H1 (cell line): ENCODE data around the gene MTO1. TPM values are rescaled to one million over a fixed set of nuclear protein-coding genes. Genes with fewer than 3 reads are reported as not detected.

Experiments
- CTCF ChIA-PET: fragments of 300-600 bp; sonication (Branson Sonifier 250); formaldehyde crosslinking; loops from one replicate; lab custom pipeline; 2021; ENCODE audit not compliant: partially characterized antibody; lab: Charles Lee
- POLR2A ChIA-PET: fragments of 300-600 bp; sonication (Branson Sonifier 250); formaldehyde crosslinking; loops from one replicate; lab custom pipeline; 2021; ENCODE audit warnings: inconsistent platforms; ENCODE audit not compliant: partially characterized antibody; lab: Charles Lee
- DNase-seq, 2 experiments: peaks; one replicate each; pipeline versions ENCODE4 v3.0.0 to v3.0.0-alpha.2; 2010 to 2022; ENCODE audit warnings: low spot score in 2 of 2, low read depth in 1 of 2, mixed read lengths in 1 of 2
- FAIRE-seq: peaks from 2 replicates; lab custom pipeline; 2011; peaks lifted over from hg19 to GRCh38; lab: Jason Lieb, UNC
- H2AFZ ChIP-seq: 2 replicates; pipeline ENCODE4 v1.8.1; 2012; ENCODE audit warnings: low read length, inconsistent platforms
- H2AK5ac ChIP-seq: 2 replicates; pipeline ENCODE4 v1.6.1; 2013; ENCODE audit warnings: low read depth, low read length
- H2BK120ac ChIP-seq: replicated peaks from 2 replicates; pipeline ENCODE3; 2013; ENCODE audit warnings: low read depth, low read length, inconsistent platforms
- H2BK12ac ChIP-seq: 2 replicates; pipeline ENCODE4 v1.6.1; 2013; ENCODE audit warnings: low read depth, low read length
- H2BK15ac ChIP-seq: 2 replicates; pipeline ENCODE4 v1.6.1; 2013; ENCODE audit warnings: low read length
- H2BK20ac ChIP-seq: 2 replicates; pipeline ENCODE4 v1.6.1; 2013; ENCODE audit warnings: low read length
- H2BK5ac ChIP-seq: 2 replicates; pipeline ENCODE4 v1.6.1; 2013; ENCODE audit warnings: low read depth, low read length
- H3K14ac ChIP-seq: 2 replicates; pipeline ENCODE4 v1.6.1; 2013; ENCODE audit warnings: inconsistent platforms; ENCODE audit not compliant: insufficient read length
- H3K18ac ChIP-seq: 2 replicates; pipeline ENCODE4 v1.6.1; 2013; ENCODE audit warnings: low read length; ENCODE audit errors: extremely low read depth
- H3K23ac ChIP-seq: 2 replicates; pipeline ENCODE4 v1.6.1; 2013; ENCODE audit warnings: inconsistent platforms; ENCODE audit not compliant: insufficient read length
- H3K23me2 ChIP-seq: 2 replicates; pipeline ENCODE4 v1.6.1; 2013; ENCODE audit warnings: low read depth, low read length
- H3K27ac ChIP-seq: 2 replicates; pipeline ENCODE4 v1.6.1; 2011; ENCODE audit warnings: low read depth, low read length, inconsistent platforms
- H3K27me3 ChIP-seq, 4 experiments: replicated peaks in 1 of 4; 1 replicate in 1 of 4; 2 replicates in 3 of 4; pipeline versions ENCODE4 v1.6.1 to v1.8.1; 2011 to 2013; ENCODE audit warnings: low read length in 3 of 4, mild to moderate bottlenecking in 3 of 4, inconsistent platforms in 2 of 4, mixed read lengths in 2 of 4, moderate library complexity in 1 of 4; ENCODE audit not compliant: control insufficient read depth in 3 of 4, insufficient read depth in 3 of 4; ENCODE audit errors: extremely low read depth in 1 of 4
- H3K36me3 ChIP-seq, 4 experiments: 2 replicates each; pipeline versions ENCODE4 v1.6.1 to v1.8.1; 2011 to 2013; ENCODE audit warnings: mild to moderate bottlenecking in 4 of 4, low read length in 3 of 4, moderate library complexity in 2 of 4, control low read depth in 1 of 4, inconsistent platforms in 1 of 4; ENCODE audit not compliant: insufficient read depth in 4 of 4, control insufficient read depth in 2 of 4
- H3K4ac ChIP-seq: replicated peaks from 2 replicates; pipeline ENCODE3; 2013; ENCODE audit warnings: low read length, low read depth, mixed read lengths, inconsistent platforms; ENCODE audit not compliant: insufficient read length
- H3K4me1 ChIP-seq, 4 experiments: replicated peaks in 1 of 4; 1 replicate in 1 of 4; 2 replicates in 3 of 4; pipeline versions ENCODE4 v1.6.1 to v1.8.1; 2011 to 2013; ENCODE audit warnings: low read length in 3 of 4, inconsistent platforms in 2 of 4, mixed read lengths in 1 of 4; ENCODE audit not compliant: insufficient read depth in 4 of 4, control insufficient read depth in 3 of 4
- H3K4me2 ChIP-seq, 2 experiments: 2 replicates each; pipeline versions ENCODE4 v1.6.1 to v1.8.1; 2011 to 2013; ENCODE audit warnings: low read depth in 2 of 2, low read length in 2 of 2, control low read depth in 1 of 2, inconsistent platforms in 1 of 2, mild to moderate bottlenecking in 1 of 2; ENCODE audit not compliant: insufficient read depth in 1 of 2
- H3K4me3 ChIP-seq, 4 experiments: fragments of 200-600, 300-600 bp in 1 of 4; sonication (generic), shearing (Covaris generic), sonication (Bioruptor Twin) in 1 of 4; 2 replicates each; pipeline versions ENCODE4 v1.5.1 to v1.8.1; 2011 to 2016; ENCODE audit warnings: low read length in 4 of 4, low read depth in 3 of 4, control low read depth in 2 of 4, inconsistent platforms in 2 of 4, mild to moderate bottlenecking in 2 of 4, mixed read lengths in 1 of 4, moderate library complexity in 1 of 4; ENCODE audit not compliant: insufficient read depth in 2 of 4; ENCODE audit errors: extremely low read depth in 1 of 4
- H3K56ac ChIP-seq: replicated peaks from 2 replicates; pipeline ENCODE3; 2013; ENCODE audit warnings: low read depth, mild to moderate bottlenecking, mixed read lengths, low read length, inconsistent platforms; ENCODE audit not compliant: insufficient read length
- H3K79me1 ChIP-seq: 2 replicates; pipeline ENCODE4 v1.6.1; 2013; ENCODE audit warnings: low read depth, low read length, control low read depth
- H3K79me2 ChIP-seq, 2 experiments: 2 replicates each; pipeline versions ENCODE4 v1.6.1 to v1.8.1; 2012 to 2013; ENCODE audit warnings: low read length in 2 of 2, mild to moderate bottlenecking in 2 of 2, inconsistent platforms in 1 of 2; ENCODE audit not compliant: insufficient read depth in 2 of 2, control insufficient read depth in 1 of 2
- H3K9ac ChIP-seq, 4 experiments: replicated peaks in 1 of 4; 1 replicate in 1 of 4; 2 replicates in 3 of 4; pipeline versions ENCODE4 v1.6.1 to v1.8.1; 2011 to 2013; ENCODE audit warnings: low read depth in 3 of 4, low read length in 3 of 4, control low read depth in 2 of 4, mild to moderate bottlenecking in 2 of 4, moderate library complexity in 2 of 4, inconsistent platforms in 1 of 4; ENCODE audit errors: extremely low read depth in 1 of 4
- H3K9me3 ChIP-seq, 2 experiments: 2 replicates each; pipeline versions ENCODE4 v1.6.1 to v1.8.1; 2012 to 2013; ENCODE audit warnings: mild to moderate bottlenecking in 2 of 2, moderate library complexity in 2 of 2, control low read depth in 1 of 2, inconsistent platforms in 1 of 2, low read depth in 1 of 2, low read length in 1 of 2, mixed read lengths in 1 of 2; ENCODE audit not compliant: insufficient read depth in 2 of 2
- H4K20me1 ChIP-seq, 2 experiments: replicated peaks in 1 of 2; 2 replicates each; pipeline versions ENCODE3 to v1.8.1; 2011 to 2013; ENCODE audit warnings: inconsistent platforms in 2 of 2, low read length in 2 of 2, mild to moderate bottlenecking in 1 of 2; ENCODE audit not compliant: insufficient read depth in 2 of 2, control insufficient read depth in 1 of 2
- H4K5ac ChIP-seq: 2 replicates; pipeline ENCODE4 v1.6.1; 2013; ENCODE audit warnings: low read length, low read depth, mixed read lengths, inconsistent platforms; ENCODE audit not compliant: insufficient read length
- H4K8ac ChIP-seq: 2 replicates; pipeline ENCODE4 v1.8.0; 2013; ENCODE audit warnings: mild to moderate bottlenecking, moderate library complexity, low read length, inconsistent platforms; ENCODE audit not compliant: insufficient read depth; ENCODE audit errors: extremely low read depth
- H4K91ac ChIP-seq: replicated peaks from 2 replicates; pipeline ENCODE3; 2013; ENCODE audit warnings: low read length, mixed read lengths, inconsistent platforms; ENCODE audit not compliant: insufficient read length
- CHD1 ChIP-seq: IDR thresholded peaks from 2 replicates; pipeline ENCODE4 v1.6.1; 2012; ENCODE audit warnings: low read depth, low read length, improper control_type of control experiment
- EP300 ChIP-seq, 2 experiments: IDR thresholded peaks; 1 replicate in 1 of 2; 2 replicates in 1 of 2; pipeline ENCODE4 v1.6.1; 2011 to 2012; ENCODE audit warnings: low read depth in 2 of 2, low read length in 2 of 2, mild to moderate bottlenecking in 2 of 2, borderline replicate concordance in 1 of 2, inconsistent platforms in 1 of 2, moderate library complexity in 1 of 2
- EZH2 ChIP-seq: fragments of 200-600 bp; sonication (generic); IDR thresholded peaks from 2 replicates; pipeline ENCODE4 v1.7.1; 2012; ENCODE audit warnings: low read depth, mild to moderate bottlenecking, moderate library complexity, low read length, inconsistent platforms; ENCODE audit not compliant: severe bottlenecking
- HDAC6 ChIP-seq: IDR thresholded peaks from one replicate; pipeline ENCODE4 v1.7.1; 2012; ENCODE audit warnings: low read depth, mild to moderate bottlenecking, inconsistent platforms, low read length, moderate library complexity
- MAFK ChIP-seq: IDR thresholded peaks from 2 replicates; pipeline ENCODE4 v1.6.1; 2012; ENCODE audit warnings: low read depth, mild to moderate bottlenecking, improper control_type of control experiment, low read length
- PHF8 ChIP-seq: fragments of 200-600 bp; sonication (generic); conservative IDR thresholded peaks from 2 replicates; pipeline ENCODE4 v1.7.1; 2012; ENCODE audit warnings: low read depth, mild to moderate bottlenecking, inconsistent platforms, low read length, moderate library complexity
- SIN3A ChIP-seq, 2 experiments: IDR thresholded peaks in 1 of 2; conservative IDR thresholded peaks in 1 of 2; 2 replicates each; pipeline ENCODE4 v1.6.1; 2011 to 2012; ENCODE audit warnings: low read length in 2 of 2, improper control_type of control experiment in 1 of 2, low read depth in 1 of 2, mild to moderate bottlenecking in 1 of 2
- SIRT6 ChIP-seq: IDR thresholded peaks from one replicate; pipeline ENCODE4 v1.7.1; 2012; ENCODE audit warnings: low read length, inconsistent platforms
- SP2 ChIP-seq: IDR thresholded peaks from 2 replicates; pipeline ENCODE4 v1.6.1; 2012; ENCODE audit warnings: mild to moderate bottlenecking, low read length, inconsistent platforms
- SP4 ChIP-seq: IDR thresholded peaks from 2 replicates; pipeline ENCODE4 v1.6.1; 2012; ENCODE audit warnings: low read length, inconsistent platforms
- TAF7 ChIP-seq: optimal IDR thresholded peaks from 2 replicates; pipeline ENCODE3; 2011; ENCODE audit warnings: low read depth, mild to moderate bottlenecking, inconsistent platforms, low read length, moderate library complexity, borderline replicate concordance
- TBP ChIP-seq: IDR thresholded peaks from 2 replicates; pipeline ENCODE4 v1.6.1; 2011; ENCODE audit warnings: low read depth, low read length, improper control_type of control experiment
- WGBS, 2 experiments: shearing (Covaris generic) in 1 of 2; methylation state at CpG; one replicate each; pipeline versions ENCODE4 v1.1.6 to v1.1.7; 2013 to 2015; ENCODE audit warnings: low lambda C conversion rate in 2 of 2, mixed read lengths in 2 of 2, inconsistent platforms in 1 of 2, low coverage in 1 of 2, missing lambda C conversion rate in 1 of 2; ENCODE audit not compliant: insufficient replicate concordance in 2 of 2, insufficient coverage in 1 of 2, insufficient read length in 1 of 2; ENCODE audit errors: extremely low coverage in 1 of 2, missing lambda C conversion rate in 1 of 2; 5-methylcytosine and 5-hydroxymethylcytosine counted together
- polyA plus RNA-seq, 7 experiments: library from polyadenylated mRNA; depleted of rRNA in 3 of 7; stranded (reverse) in 5 of 7; unstranded in 2 of 7; fragments of >200 nt in 5 of 7; fragments of 200-250 nt in 2 of 7; gene quantifications; 1 replicate in 5 of 7; 2 replicates in 1 of 7; 4 replicates in 1 of 7; pipeline versions ENCODE4 v1.2.1 to v1.2.3, GENCODE V29; 2011 to 2013; ENCODE audit warnings: missing spikeins in 2 of 7, mixed read lengths in 2 of 7
- total RNA-seq: library from RNA; stranded (reverse); fragmentation: NEBNext Ultra II Directional; extraction: Animal tissue kit (Norgen Biotek cat#: 25700); gene quantifications from 2 replicates; pipeline ENCODE4 v1.2.1, GENCODE V29; 2021

MTO1 gene
- total and polyA plus RNA-seq, 2 of the 8 experiments (the other 6 are each of a cell fraction or from before 2014, with no cell fraction given) = 20.9 to 31.6 TPM

- FAIRE-seq = no peak
- CTCF ChIA-PET = interaction anchor here (0.6 to 1.0 kb wide), 3 partner anchors 14 to 136 kb away, joined by 3 to 6 read pairs (median 4); no protein-coding TSS in a partner anchor
These were observed 15.2 kb downstream of the MTO1 start for GRCh38 chr6:73476723-73477122.

More at GRCh38 chr6:73476723-73477122, 15.2 kb downstream of the MTO1 start:
- H3K27ac ChIP-seq = no peak overlapping the region
- H3K79me1 ChIP-seq = no peaks in the 10 kb centered on the region
- H3K4ac ChIP-seq = no peak overlapping the region
- H2AK5ac ChIP-seq = no peak overlapping the region
- H3K4me3 ChIP-seq = no peak overlapping the region
- H2AFZ ChIP-seq = no peak overlapping the region
- no peak overlapping the region for H2BK12ac ChIP-seq
- no peak overlapping the region for H3K9ac ChIP-seq
- peaks cover 6 to 50% (median 27%) of the 10 kb centered on the region in 4 experiments; a peak in 7 of 8 replicates for H3K36me3 ChIP-seq
- no peaks in the 10 kb centered on the region for H3K4me1 ChIP-seq
- H3K56ac ChIP-seq = no peak overlapping the region
- no peak overlapping the region for H4K5ac ChIP-seq
- no peak overlapping the region for H3K23ac ChIP-seq
- H3K4me2 ChIP-seq = no peak overlapping the region
- no peak overlapping the region for H3K14ac ChIP-seq
- no peak overlapping the region for H2BK120ac ChIP-seq
- H2BK15ac ChIP-seq = no peak overlapping the region
- no peak for DNase-seq
- H2BK20ac ChIP-seq = no peak overlapping the region
- H3K18ac ChIP-seq = no peak overlapping the region
- no peak overlapping the region for H2BK5ac ChIP-seq
- H3K79me2 ChIP-seq = no peaks in the 10 kb centered on the region
- no peaks in the 10 kb centered on the region for H3K23me2 ChIP-seq
- H4K8ac ChIP-seq = no peak overlapping the region
- TF ChIP-seq SP4 (no peak), SIN3A (conservative IDR thresholded peaks at IDR 0.05 in 1 of 2, IDR thresholded peaks at IDR 0.05 in 1 of 2; ENCODE audit: low read depth in 1 of 2, low read length in 2 of 2) (no peak), HDAC6 (no peak), MAFK (no peak), TAF7 (no peak), EP300 (IDR thresholded peaks at IDR 0.05; ENCODE audit: borderline replicate concordance in 1 of 2, low read depth in 2 of 2, low read length in 2 of 2) (no peak), PHF8 (no peak), SIRT6 (no peak), CHD1 (no peak), EZH2 (no peak), TBP (no peak), SP2 (no peak)
- H4K20me1 ChIP-seq = no peaks in the 10 kb centered on the region
- H4K91ac ChIP-seq = no peak overlapping the region
- whole genome bisulfite sequencing, 2 experiments = 93% methylated on average over 10 of the region's 10 CpGs; no CpG with 5 or more reads in 1 of the 2 experiments
- H3K27me3 ChIP-seq = no peaks in the 10 kb centered on the region
- POLR2A ChIA-PET = interaction anchor here (0.6 to 3.4 kb wide), 5 partner anchors 15 to 1053 kb away, joined by 3 to 11 read pairs (median 3); partner anchors contain the start of gene MTO1
- H3K9me3 ChIP-seq = no peaks in the 10 kb centered on the region
